ENCODE data around the gene BLM.

GRCh38 chr15:90829942-90830440 is 112.8 kb downstream of the BLM start:
- TF ChIP-seq CTCF (conservative IDR thresholded peaks at IDR 0.05 in 1 of 2, IDR thresholded peaks at IDR 0.05 in 1 of 2; ENCODE audit: low read depth in 1 of 2, low read length in 2 of 2) (no peak), EZH2 (IDR thresholded peaks at IDR 0.05; ENCODE audit: low read length, missing control alignments) (no peak)
